Activated CD4-positive, alpha-beta T cell treated with anti-CD3 and anti-CD28 coated beads for 24 hours (primary cell): ENCODE data around the gene APOBEC3C.
"Not testable (repeated sequence)": the region's sequence is repeated elsewhere in the genome, so short reads cannot be mapped to it uniquely, and the experiment has no call there.

ENCODE experiments used
- DNase-seq, 2 donors: peaks; one replicate each; pipeline ENCODE4 v3.0.0-alpha.2; 2020; ENCODE audit warnings: low read depth in 2 of 2

APOBEC3C gene

DNA sequence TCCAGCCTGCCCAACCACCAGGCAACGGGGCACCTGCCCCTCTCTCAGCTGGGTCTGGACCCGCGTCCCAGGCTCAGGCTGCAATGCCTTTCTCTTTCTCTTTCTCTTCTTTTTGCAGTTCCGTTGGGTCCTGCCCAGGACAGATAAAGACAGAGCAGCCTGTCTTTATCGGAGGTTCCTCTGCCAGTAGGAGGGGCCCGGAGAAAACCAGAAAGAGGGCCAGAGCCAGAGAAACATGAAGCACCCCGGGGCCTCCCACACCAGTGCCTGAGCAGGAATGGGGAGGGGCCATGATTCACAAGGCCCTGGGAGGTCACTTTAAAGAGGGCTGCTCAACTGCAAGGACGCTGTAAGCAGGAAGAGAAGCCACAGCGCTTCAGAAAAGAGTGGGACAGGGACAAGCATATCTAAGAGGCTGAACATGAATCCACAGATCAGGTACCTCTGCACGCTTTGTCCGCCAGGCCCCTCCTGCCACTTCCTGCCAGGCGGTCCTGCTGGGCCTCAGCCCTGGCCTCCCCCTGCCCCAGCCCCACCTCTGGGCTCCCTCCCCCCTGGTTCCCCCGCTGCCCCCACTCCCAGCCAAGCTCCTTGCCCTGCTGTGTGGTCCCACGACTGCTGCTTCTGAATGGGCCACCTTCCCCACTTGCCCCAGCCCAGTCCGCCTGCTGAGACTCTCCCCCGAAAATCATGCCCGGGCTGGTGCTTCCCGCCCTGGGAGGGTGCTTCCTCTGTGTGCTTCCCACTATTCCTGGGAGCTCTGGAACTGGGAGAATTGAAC is at the start of gene APOBEC3C:
Gene APOBEC3C, plus strand, starts transcription at position 316 of the 781 bp plus-strand sequence. Its CDS starts 106 bp downstream, at position 422.
- peak; percentile 61 to 67 for DNase-seq

DNA sequence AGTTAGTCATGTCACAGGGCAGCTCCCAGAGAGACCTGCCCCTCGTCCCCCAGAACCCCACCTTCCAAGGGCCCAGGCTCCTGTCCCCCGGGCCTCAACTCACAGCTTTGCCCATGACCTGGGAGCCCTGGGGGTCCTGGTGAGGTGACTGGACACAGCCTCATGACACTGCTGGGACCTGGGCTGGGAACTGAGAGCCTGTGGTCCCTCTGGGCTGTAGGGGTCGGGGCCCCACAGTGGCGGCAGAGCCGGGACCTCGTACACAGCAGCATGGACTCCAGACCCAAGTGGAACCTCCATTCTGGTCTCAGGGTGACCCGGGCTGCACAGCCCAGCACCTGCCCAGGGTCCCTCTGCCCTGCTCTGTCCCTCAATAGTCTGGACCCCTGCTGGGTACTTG is 49.8 kb upstream of the APOBEC3C start:
- DNase-seq: no peak

DNA sequence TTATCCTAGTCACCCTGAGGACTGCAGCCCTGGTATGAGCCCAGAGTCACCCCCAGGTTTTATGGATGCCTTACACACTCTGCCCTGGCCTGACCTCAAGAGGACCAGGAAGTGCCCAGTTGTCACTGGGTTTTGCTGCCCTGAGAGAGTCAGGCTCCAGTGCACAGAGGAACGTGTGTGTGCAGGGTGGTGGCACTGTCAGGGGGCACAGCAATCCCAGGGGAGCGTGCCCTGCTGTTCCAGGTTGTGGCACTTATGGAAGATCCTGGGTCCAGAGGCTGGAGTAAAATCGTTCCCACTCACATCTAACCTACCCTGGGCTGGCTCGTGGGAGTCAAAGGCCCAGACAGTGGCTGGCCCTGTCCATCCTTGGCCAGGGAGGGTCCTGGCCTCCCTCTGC is 49.1 kb upstream of the APOBEC3C start:
- DNase-seq: no peak

- DNase-seq: no peak
Measured at GRCh38 chr22:38965614-38966379, 48.3 kb upstream of the APOBEC3C start.

- no peak for DNase-seq
Measured at GRCh38 chr22:38966380-38966702, 47.7 kb upstream of the APOBEC3C start.

GRCh38 chr22:38966942-38967341 is 47.1 kb upstream of the APOBEC3C start:
- no peak for DNase-seq

DNA sequence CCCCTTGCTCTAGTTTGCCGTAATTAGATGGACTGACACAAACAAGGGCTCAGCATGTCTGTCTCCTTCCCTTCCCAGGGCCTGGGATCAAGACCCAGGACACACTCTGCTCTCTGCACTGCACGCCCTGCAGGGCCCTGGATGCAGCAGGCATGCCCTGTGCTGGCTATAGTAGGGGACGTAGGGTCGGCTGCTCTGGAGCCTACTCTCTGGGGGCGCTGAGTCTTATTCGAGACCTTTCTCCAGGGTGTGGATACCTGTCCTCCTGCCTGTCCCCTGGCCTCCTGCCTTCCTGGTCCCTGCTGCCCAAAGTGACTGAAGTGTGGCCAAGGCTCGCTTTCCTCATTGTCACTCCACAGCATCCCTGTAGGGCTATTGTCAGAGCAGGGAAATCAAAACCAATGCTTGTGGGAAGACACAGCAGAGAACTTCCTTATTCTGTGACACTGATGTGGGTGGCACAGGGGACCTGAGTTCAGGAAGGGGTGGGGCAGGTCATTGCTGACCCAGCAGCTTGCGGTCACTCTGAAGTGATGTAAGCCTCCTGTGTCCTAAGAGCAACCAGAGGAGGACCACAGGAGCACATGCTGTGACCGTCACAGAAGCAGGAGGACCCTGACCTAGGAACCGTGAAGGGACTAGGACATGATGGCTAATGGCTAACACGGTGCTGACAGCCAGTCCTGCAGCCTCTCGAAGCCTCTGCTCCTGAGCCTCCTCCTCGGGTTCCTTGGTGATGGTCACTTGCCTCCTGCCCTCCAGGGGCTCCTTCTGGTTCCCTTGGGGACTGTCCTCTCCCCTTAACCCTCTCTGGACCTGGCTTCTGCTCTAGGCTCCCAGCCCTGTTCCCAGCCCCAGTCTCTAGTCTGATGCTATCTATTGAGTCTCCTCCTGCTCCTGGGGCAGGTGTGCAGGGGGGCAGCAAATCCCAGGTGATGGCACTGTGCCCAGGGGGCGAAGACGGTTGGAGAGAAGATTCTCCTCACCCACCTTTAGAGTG is 46.3 kb upstream of the APOBEC3C start:
- no peak for DNase-seq

- no peak for DNase-seq
Measured at GRCh38 chr22:38968801-38969200, 45.3 kb upstream of the APOBEC3C start.

DNA sequence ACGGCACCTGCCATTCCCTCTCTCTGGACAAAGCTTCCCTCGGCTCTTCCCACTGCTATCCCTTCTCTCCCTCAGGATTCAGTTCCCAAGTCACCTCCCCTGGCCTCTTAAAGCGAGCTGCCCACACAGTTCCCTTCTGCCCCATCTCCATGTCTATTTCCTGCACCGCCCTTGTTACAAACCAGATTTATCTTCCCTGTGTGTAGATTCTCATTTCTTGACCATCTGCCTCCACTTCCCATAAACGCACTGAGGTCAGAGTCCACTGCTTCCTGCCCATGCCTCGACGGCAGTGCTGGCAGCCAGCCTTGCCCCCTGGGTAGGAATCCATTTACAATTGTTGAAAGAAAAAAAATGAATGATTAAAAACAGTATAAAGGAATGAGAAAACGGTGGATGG is 43.5 kb upstream of the APOBEC3C start:
- DNase-seq: no peak

DNA sequence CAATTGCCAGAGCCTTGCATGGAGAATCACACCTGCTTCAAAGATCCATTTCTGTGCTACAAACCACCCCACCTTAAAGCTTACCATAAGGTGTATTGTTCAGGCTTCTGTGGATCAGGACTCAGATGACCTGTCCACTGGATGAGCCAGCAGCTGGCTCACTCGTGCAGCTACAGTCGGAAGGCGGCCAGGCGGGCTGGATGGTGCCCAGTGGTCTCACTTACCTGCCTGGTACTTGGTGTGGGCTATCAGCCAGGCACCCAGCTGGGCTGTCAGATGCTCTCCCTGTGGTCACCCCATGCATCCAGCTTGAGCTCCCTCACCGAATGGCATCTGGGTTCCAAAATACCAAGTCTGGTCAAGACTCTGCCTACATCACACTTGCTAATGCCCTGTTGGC is 42.9 kb upstream of the APOBEC3C start:
- no peak for DNase-seq

DNA sequence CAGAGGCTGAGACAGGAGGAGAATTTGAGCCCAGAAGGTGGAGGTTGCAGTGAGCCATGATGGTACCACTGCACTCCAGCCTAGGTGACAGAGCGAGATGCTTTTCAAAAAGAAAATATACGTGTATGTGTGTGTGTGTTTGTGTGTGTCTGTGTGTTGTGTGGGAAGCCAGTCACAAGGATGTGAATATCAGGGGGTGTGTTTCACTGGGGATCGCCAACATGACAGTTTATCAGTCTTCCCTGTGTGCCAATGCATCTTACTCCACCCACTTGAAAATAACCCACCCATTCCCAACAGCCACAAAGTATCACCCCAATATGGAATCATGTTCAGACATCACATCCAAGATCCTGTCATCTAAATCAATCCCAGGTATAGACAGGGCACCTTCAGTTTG is 42.3 kb upstream of the APOBEC3C start:
- DNase-seq: no peak

- DNase-seq: no peak
Measured at GRCh38 chr22:38972558-38972957, 41.5 kb upstream of the APOBEC3C start.

DNA sequence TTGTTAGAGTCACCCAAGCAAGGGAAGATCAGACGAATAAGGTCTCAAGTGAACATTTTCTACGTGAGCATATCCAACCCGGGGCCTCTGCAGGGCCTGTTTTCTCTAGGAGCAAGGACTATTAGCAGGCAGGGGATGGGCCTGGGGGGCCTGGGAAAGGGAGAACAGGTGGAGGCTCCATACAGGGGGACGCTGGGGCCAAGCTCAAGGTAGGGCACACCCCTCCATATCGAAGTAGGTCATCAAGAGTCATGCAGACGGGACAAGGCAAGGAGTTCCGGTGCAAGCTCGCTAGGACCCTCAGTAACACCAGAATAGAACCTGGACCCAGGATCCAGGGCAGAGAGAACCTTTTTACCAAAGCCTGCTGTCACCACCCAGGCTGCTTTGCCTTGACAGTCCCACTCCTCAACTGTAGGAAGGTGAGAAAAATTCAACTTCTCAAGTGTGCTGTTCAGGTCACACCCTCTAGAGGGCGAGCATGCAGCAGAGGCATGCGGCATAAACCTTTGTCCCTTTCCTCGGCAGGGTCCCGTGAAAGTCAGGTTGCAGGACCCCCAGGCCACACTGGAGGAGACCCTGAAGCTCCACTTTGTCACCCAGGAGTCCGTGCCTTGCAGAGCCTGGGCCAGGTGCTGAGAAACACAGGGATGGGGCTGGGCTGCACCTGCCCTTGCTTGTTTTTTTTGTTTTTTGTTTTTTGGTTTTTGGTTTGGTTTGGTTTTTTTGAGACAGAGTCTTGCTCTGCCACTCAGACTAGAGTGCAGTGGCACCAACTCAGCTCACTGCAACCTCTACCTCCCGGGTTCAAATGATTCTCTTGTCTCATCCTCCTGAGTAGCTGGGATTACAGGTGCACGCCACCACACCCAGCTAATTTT is 40.5 kb upstream of the APOBEC3C start:
- DNase-seq: peak; percentile 41 to 43

DNA sequence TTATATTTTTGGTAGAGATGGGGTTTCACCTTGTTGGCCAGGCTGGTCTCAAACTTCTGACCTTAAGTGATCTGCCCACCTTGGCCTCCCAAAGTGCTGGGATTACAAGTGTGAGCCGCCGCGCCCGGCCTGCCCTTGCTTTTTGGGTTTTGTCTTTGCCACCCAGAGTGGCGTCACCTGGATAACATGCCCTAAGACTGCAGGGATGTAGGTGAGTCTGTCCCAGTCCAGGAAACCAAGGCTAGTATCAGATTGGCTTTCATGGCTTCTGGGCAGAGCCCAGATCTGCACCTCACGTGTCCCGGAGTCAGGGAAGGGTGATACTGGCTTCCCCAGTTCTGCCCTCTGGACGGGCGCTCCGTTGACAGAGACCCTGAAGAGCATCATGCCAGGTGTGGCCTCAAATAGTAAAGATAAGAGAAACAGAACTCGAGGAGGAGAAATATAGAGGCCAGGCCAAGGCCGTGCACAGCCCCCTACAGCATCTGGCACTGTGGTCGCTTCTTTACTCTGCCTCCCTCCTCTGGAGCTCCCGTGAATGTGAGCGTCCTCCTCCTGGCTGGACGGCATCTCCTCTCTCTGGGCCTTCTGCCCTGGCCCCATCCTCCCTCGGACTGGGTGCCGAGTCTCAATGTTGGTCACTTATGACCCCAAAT is 39.8 kb upstream of the APOBEC3C start:
- DNase-seq: no peak

DNA sequence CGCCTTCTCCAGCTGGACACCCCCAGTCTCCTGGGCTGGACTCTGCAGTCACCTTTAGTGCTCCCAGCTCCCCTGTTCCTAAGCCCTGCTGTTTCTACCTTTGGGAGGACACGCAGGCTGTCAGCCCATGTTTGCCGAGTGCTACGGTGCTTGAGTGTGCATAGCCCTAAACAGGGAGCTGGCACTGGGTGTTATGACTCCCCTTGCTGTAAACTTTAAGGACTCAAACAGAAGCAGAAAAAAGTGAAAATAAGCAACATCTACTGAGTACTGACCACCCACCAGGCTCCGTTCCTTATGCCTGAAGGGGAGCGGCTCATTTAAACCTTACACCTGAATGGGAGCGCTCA is 39.3 kb upstream of the APOBEC3C start:
- DNase-seq: no peak

DNA sequence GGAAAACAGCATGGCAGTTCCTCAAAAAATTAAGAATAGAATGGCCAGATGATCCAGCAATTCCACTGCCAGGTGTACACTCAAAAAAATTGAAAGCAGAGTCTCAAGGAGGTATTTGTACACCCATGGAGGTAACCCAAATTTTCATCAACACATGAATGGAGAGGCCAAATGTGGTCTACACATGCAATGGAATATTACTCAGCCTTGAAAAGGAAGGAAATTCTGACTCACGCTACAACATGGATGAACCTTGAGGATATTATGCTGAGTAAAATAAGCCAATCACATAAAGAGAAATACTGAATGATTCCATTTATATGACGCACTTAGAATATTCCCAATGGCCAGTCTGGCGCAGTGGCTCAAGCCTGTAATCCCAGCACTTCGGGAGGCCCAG is 36.8 kb upstream of the APOBEC3C start:
- DNase-seq: not testable (repeated sequence)

DNA sequence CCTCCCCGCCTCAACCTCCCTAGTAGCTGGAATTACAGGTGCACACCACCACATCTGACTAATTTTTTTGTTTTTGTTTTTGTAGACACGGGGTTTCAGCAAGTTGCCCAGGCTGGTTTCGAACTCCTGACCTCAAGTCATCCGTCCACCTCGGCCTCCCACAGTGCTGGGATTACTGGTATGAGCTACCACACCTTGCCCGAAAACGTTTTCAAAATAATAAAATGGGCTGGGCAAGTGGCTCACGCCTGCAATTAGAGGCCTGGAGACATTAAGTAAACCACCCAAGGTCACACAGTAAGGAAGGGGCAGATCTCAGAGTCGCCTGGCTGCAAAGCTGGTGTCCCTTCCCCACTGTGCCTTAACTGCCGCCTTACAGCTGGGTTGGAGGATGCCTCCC is 33.5 kb upstream of the APOBEC3C start:
- DNase-seq: not testable (repeated sequence)

GRCh38 chr22:38981005-38981991 is 32.8 kb upstream of the APOBEC3C start:
- DNase-seq: no peak
